H1 (cell line): ENCODE measurements around the gene RAP2C. TPM values are rescaled to one million over a fixed set of nuclear protein-coding genes. Genes with fewer than 3 reads are reported as not detected.

Experiments
- CHD7 ChIP-seq: fragments of 300-600 bp; sonication (generic); IDR thresholded peaks from 2 replicates; pipeline ENCODE4 v1.7.1; 2012; ENCODE audit warnings: low read length, moderate library complexity, mild to moderate bottlenecking, inconsistent platforms; ENCODE audit not compliant: insufficient replicate concordance
- CTBP2 ChIP-seq: IDR thresholded peaks from 2 replicates; pipeline ENCODE4 v1.7.0; 2011; ENCODE audit warnings: borderline replicate concordance, mild to moderate bottlenecking, moderate library complexity, mixed read lengths, low read length; ENCODE audit not compliant: insufficient read depth, insufficient read length
- EZH2 ChIP-seq: fragments of 200-600 bp; sonication (generic); IDR thresholded peaks from 2 replicates; pipeline ENCODE4 v1.7.1; 2012; ENCODE audit warnings: low read depth, mild to moderate bottlenecking, moderate library complexity, low read length, inconsistent platforms; ENCODE audit not compliant: severe bottlenecking
- HDAC6 ChIP-seq: IDR thresholded peaks from one replicate; pipeline ENCODE4 v1.7.1; 2012; ENCODE audit warnings: low read depth, mild to moderate bottlenecking, inconsistent platforms, low read length, moderate library complexity
- NRF1 ChIP-seq: IDR thresholded peaks from 2 replicates; pipeline ENCODE4 v1.6.1; 2011; ENCODE audit warnings: mild to moderate bottlenecking, low read depth, low read length, improper control_type of control experiment
- PHF8 ChIP-seq: fragments of 200-600 bp; sonication (generic); conservative IDR thresholded peaks from 2 replicates; pipeline ENCODE4 v1.7.1; 2012; ENCODE audit warnings: low read depth, mild to moderate bottlenecking, inconsistent platforms, low read length, moderate library complexity
- SP1 ChIP-seq: IDR thresholded peaks from 2 replicates; pipeline ENCODE4 v1.6.1; 2011; ENCODE audit warnings: low read depth, low read length
- polyA plus RNA-seq, 7 experiments: library from polyadenylated mRNA; depleted of rRNA in 3 of 7; stranded (reverse) in 5 of 7; unstranded in 2 of 7; fragments of >200 nt in 5 of 7; fragments of 200-250 nt in 2 of 7; gene quantifications; 1 replicate in 5 of 7; 2 replicates in 1 of 7; 4 replicates in 1 of 7; pipeline versions ENCODE4 v1.2.1 to v1.2.3, GENCODE V29; 2011 to 2013; ENCODE audit warnings: missing spikeins in 2 of 7, mixed read lengths in 2 of 7
- total RNA-seq: library from RNA; stranded (reverse); fragmentation: NEBNext Ultra II Directional; extraction: Animal tissue kit (Norgen Biotek cat#: 25700); gene quantifications from 2 replicates; pipeline ENCODE4 v1.2.1, GENCODE V29; 2021

Gene RAP2C
- total and polyA plus RNA-seq, 2 of the 8 experiments (the other 6 are each of a cell fraction or from before 2014, with no cell fraction given), result 4.7 to 20.5 TPM

GRCh38 chrX:132266583-132267355 lies 47.5 kb upstream of the RAP2C start (continued):
- no peak for TF ChIP-seq CHD7
- no peak for TF ChIP-seq NRF1
- no peak for TF ChIP-seq SP1
- no peak for TF ChIP-seq PHF8
- no peak for TF ChIP-seq CTBP2
- no peak for TF ChIP-seq EZH2
- no peak for TF ChIP-seq HDAC6
